ENCODE measurements around the gene ZNF853.

- TF ChIP-seq CTCF (conservative IDR thresholded peaks at IDR 0.05; ENCODE audit: low read depth, low read length) (no peak), EZH2 (IDR thresholded peaks at IDR 0.05; ENCODE audit: borderline replicate concordance, low read depth, low read length, poor library complexity, severe bottlenecking) (no peak)
These were observed 38.9 kb downstream of the ZNF853 start for GRCh38 chr7:6654113-6654841.
